Astrocyte (in vitro differentiated cells and primary cell): ENCODE results near the gene FOXJ3.

Experiments
- EZH2 ChIP-seq: IDR thresholded peaks from 2 replicates; pipeline ENCODE4 v1.6.1; 2012; ENCODE audit warnings: mild to moderate bottlenecking, low read length, inconsistent platforms; ENCODE audit not compliant: insufficient read depth
- TF ChIP-seq, protein P1 (sequence below): IDR thresholded peaks from 2 replicates; pipeline ENCODE4 v1.5.1; 2011; ENCODE audit warnings: low read depth, mild to moderate bottlenecking, inconsistent platforms, low read length, moderate library complexity; ENCODE audit not compliant: insufficient read depth

GRCh38 chr1:42168391-42168670, 166.7 kb downstream of the FOXJ3 start:
- TF ChIP-seq, protein P1, sequence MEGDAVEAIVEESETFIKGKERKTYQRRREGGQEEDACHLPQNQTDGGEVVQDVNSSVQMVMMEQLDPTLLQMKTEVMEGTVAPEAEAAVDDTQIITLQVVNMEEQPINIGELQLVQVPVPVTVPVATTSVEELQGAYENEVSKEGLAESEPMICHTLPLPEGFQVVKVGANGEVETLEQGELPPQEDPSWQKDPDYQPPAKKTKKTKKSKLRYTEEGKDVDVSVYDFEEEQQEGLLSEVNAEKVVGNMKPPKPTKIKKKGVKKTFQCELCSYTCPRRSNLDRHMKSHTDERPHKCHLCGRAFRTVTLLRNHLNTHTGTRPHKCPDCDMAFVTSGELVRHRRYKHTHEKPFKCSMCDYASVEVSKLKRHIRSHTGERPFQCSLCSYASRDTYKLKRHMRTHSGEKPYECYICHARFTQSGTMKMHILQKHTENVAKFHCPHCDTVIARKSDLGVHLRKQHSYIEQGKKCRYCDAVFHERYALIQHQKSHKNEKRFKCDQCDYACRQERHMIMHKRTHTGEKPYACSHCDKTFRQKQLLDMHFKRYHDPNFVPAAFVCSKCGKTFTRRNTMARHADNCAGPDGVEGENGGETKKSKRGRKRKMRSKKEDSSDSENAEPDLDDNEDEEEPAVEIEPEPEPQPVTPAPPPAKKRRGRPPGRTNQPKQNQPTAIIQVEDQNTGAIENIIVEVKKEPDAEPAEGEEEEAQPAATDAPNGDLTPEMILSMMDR = no peak
- no peak for TF ChIP-seq EZH2
